CD4-positive, alpha-beta T cell (primary cell): Measurements from ENCODE around the gene IL9. TPM values are rescaled to one million over a fixed set of nuclear protein-coding genes. Genes with fewer than 3 reads are reported as not detected.

Source experiments
- ATAC-seq: fragments of 200-7000 bp; cut with Tn5 transposase; one replicate; pipeline ENCODE4 v1.10.0; 2022; ENCODE audit warnings: mild to moderate bottlenecking; ENCODE audit not compliant: poor library complexity
- CTCF ChIA-PET: fragments of 350-600 bp; sonication (Branson Sonifier 250); formaldehyde crosslinking; loops from one replicate; lab custom pipeline; 2021; ENCODE audit warnings: antibody characterized with exemption, inconsistent platforms; lab: Charles Lee
- POLR2A ChIA-PET: fragments of 350-600 bp; sonication (Branson Sonifier 250); formaldehyde crosslinking; loops from one replicate; lab custom pipeline; 2021; ENCODE audit warnings: antibody characterized with exemption, inconsistent platforms; lab: Charles Lee
- DNase-seq, 14 experiments: peaks; one replicate each; pipeline ENCODE4 v3.0.0-alpha.2; 2013 to 2020; ENCODE audit warnings: mixed read lengths in 2 of 14
- H3K27ac ChIP-seq, 2 donors: one replicate each; pipeline versions ENCODE4 v1.5.1 to v1.7.0; 2013; ENCODE audit warnings: low read length in 2 of 2, low read depth in 1 of 2, mild to moderate bottlenecking in 1 of 2
- H3K27me3 ChIP-seq, 2 experiments: 1 replicate in 1 of 2; 2 replicates in 1 of 2; pipeline versions ENCODE4 v1.6.1 to v1.7.0; 2013; ENCODE audit warnings: low read length in 2 of 2, control low read depth in 1 of 2, mild to moderate bottlenecking in 1 of 2, moderate library complexity in 1 of 2; ENCODE audit not compliant: insufficient read depth in 2 of 2, control insufficient read depth in 1 of 2
- H3K36me3 ChIP-seq: one replicate; pipeline ENCODE4 v1.6.1; 2013; ENCODE audit warnings: low read length, control low read depth; ENCODE audit not compliant: insufficient read depth
- H3K4me1 ChIP-seq: one replicate; pipeline ENCODE4 v1.6.1; 2013; ENCODE audit warnings: low read length, control low read depth; ENCODE audit not compliant: insufficient read depth
- H3K4me3 ChIP-seq: one replicate; pipeline ENCODE4 v1.5.1; 2013; ENCODE audit warnings: mild to moderate bottlenecking, low read length, moderate library complexity
- H3K9me3 ChIP-seq, 2 experiments: 1 replicate in 1 of 2; 2 replicates in 1 of 2; pipeline versions ENCODE4 v1.6.1 to v1.7.0; 2013; ENCODE audit warnings: low read length in 2 of 2, mild to moderate bottlenecking in 2 of 2, control low read depth in 1 of 2, moderate library complexity in 1 of 2; ENCODE audit not compliant: control insufficient read depth in 1 of 2, insufficient read depth in 1 of 2
- H3K27ac Mint-ChIP-seq: one replicate; pipeline ENCODE4 v1.8.0; 2020; ENCODE audit warnings: mixed read lengths
- H3K27me3 Mint-ChIP-seq: one replicate; pipeline ENCODE4 v1.8.0; 2021; ENCODE audit warnings: mixed read lengths
- H3K36me3 Mint-ChIP-seq: one replicate; pipeline ENCODE4 v1.8.0; 2021; ENCODE audit warnings: low read depth, mixed read lengths
- H3K4me1 Mint-ChIP-seq: one replicate; pipeline ENCODE4 v1.8.0; 2021; ENCODE audit warnings: low read depth, mixed read lengths
- H3K4me3 Mint-ChIP-seq: one replicate; pipeline ENCODE4 v1.8.0; 2020; ENCODE audit warnings: mild to moderate bottlenecking, mixed read lengths
- H3K9me3 Mint-ChIP-seq: one replicate; pipeline ENCODE4 v1.8.0; 2020; ENCODE audit warnings: mixed read lengths
- intact Hi-C, 2 experiments: fragments of 100-400 bp; cut with DNase I in 1 of 2; cut with micrococcal nuclease in 1 of 2; formaldehyde crosslinking; loops; one replicate each; pipeline versions ENCODE4 v1.15.1 to v1.9.0; 2023 to 2025; cut with DNase I, micrococcal nuclease
- total RNA-seq, 174 experiments: library from RNA in 2 of 174; stranded (reverse) in 2 of 174; gene quantifications; one replicate each; pipeline ENCODE4 v1.2.3 and lab custom pipeline; 2021 to 2026
- TF ChIP-seq, protein P1 (sequence below): fragments of 200-600 bp; IDR thresholded peaks from one replicate; pipeline ENCODE4 v1.8.0; 2022; ENCODE audit warnings: antibody characterized with exemption, mild to moderate bottlenecking

The IL9 gene
- total RNA-seq, 2 experiments from 2014 or later: not detected

DNA sequence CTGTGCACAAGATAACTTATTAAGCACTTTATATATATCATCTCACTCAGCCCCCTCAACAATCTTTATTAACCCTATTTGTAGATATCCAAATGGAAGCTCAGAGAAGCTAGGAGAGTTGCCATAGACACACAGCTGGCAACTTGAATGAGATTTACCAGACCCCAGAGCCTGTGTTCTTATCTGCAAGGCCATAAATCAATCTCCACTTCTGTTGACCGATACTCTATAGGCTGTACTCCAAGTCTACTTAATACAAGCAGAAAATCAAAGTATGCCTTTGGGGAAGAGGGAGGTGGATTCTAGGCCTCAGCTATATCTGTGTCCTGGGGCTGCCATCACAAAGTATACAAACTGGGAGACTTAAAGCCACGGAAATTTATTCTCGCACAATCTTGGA lies 6.0 kb upstream of the IL9 start:
- Histone ChIP-seq H3K36me3 (no peaks in the 10 kb centered on the region), H3K4me1 (no peaks in the 10 kb centered on the region), H3K27me3 (peaks cover 0 to 3% of the 10 kb centered on the region in 2 experiments), H3K27ac (no peak overlapping the region), H3K4me3 (no peak overlapping the region), H3K9me3 (no peaks in the 10 kb centered on the region)
- TF ChIP-seq, protein P1, sequence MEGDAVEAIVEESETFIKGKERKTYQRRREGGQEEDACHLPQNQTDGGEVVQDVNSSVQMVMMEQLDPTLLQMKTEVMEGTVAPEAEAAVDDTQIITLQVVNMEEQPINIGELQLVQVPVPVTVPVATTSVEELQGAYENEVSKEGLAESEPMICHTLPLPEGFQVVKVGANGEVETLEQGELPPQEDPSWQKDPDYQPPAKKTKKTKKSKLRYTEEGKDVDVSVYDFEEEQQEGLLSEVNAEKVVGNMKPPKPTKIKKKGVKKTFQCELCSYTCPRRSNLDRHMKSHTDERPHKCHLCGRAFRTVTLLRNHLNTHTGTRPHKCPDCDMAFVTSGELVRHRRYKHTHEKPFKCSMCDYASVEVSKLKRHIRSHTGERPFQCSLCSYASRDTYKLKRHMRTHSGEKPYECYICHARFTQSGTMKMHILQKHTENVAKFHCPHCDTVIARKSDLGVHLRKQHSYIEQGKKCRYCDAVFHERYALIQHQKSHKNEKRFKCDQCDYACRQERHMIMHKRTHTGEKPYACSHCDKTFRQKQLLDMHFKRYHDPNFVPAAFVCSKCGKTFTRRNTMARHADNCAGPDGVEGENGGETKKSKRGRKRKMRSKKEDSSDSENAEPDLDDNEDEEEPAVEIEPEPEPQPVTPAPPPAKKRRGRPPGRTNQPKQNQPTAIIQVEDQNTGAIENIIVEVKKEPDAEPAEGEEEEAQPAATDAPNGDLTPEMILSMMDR: no peak
- H3K4me1 Mint-ChIP-seq: no peaks in the 10 kb centered on the region
- no peak overlapping the region for H3K27ac Mint-ChIP-seq
- intact Hi-C loops: no loop called here
- ChIA-PET CTCF (no interaction called here), POLR2A (no interaction called here)
- H3K36me3 Mint-ChIP-seq: no peaks in the 10 kb centered on the region
- no peak overlapping the region for H3K4me3 Mint-ChIP-seq
- DNase-seq: no peak
- no peak for ATAC-seq
- H3K27me3 Mint-ChIP-seq: peaks cover 43% of the 10 kb centered on the region
- no peaks in the 10 kb centered on the region for H3K9me3 Mint-ChIP-seq

DNA sequence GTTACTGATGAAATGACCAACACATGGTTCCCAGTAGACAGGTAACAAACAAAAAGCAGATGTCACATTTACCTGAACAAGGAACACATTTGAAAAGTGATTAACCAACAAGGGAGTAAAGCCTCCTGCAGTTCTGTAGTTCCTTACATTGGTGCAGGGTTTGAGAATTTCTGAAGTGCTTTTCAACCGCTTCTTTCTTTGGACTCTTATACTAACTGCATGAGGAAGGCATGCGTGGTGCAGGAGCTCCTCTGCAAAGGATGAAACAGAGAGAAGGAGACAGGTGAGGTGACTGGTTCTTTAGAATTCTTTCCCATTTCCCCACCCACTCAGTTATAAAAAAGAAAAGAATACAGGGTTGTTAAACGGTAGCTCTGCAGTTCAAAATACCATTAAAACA lies 4.6 kb upstream of the IL9 start:
- no peaks in the 10 kb centered on the region for H3K36me3 Mint-ChIP-seq
- ATAC-seq (no peak), DNase-seq (no peak)
- ChIA-PET POLR2A (no interaction called here), CTCF (no interaction called here)
- no peak overlapping the region for H3K27ac Mint-ChIP-seq
- H3K4me3 Mint-ChIP-seq: no peak overlapping the region
- Histone ChIP-seq H3K9me3 (no peaks in the 10 kb centered on the region), H3K4me3 (no peak overlapping the region), H3K4me1 (no peaks in the 10 kb centered on the region), H3K36me3 (no peaks in the 10 kb centered on the region), H3K27me3 (peaks cover 3 to 4% of the 10 kb centered on the region in 2 experiments), H3K27ac (no peak overlapping the region)
- intact Hi-C loops: no loop called here
- peaks cover 48% of the 10 kb centered on the region for H3K27me3 Mint-ChIP-seq
- H3K4me1 Mint-ChIP-seq: no peaks in the 10 kb centered on the region
- H3K9me3 Mint-ChIP-seq: no peaks in the 10 kb centered on the region
- TF ChIP-seq, protein P1: no peak

DNA sequence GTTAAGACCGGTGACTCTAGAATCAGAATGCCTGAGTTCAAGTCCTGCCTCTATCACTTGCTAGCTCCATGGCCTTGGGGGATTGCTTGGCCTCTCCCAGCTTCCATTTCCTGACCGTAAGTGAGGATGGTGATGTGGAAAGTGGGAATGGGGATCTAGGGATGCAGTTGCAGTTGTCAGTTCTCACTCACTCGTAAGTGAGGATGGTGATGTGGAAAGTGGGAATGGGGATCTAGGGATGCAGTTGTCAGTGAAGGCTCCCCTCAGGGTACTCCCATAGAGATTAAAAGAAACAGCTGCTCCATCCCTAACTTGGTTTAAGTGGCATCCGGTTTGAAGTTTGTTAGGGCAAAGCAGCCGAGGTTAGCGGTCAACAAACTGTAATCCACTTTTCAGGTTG lies 3.0 kb upstream of the IL9 start:
- no peaks in the 10 kb centered on the region for H3K9me3 ChIP-seq
- H3K27ac ChIP-seq: no peak overlapping the region
- H3K36me3 ChIP-seq: no peaks in the 10 kb centered on the region
- no peak overlapping the region for H3K4me3 ChIP-seq
- Mint-ChIP-seq H3K27ac (no peak overlapping the region), H3K9me3 (no peaks in the 10 kb centered on the region), H3K27me3 (peaks cover 38% of the 10 kb centered on the region), H3K36me3 (no peaks in the 10 kb centered on the region), H3K4me3 (no peak overlapping the region), H3K4me1 (no peaks in the 10 kb centered on the region)
- no peaks in the 10 kb centered on the region for H3K4me1 ChIP-seq
- ChIA-PET CTCF (no interaction called here), POLR2A (no interaction called here)
- no peak for ATAC-seq
- intact Hi-C loops: no loop called here
- TF ChIP-seq, protein P1: no peak
- H3K27me3 ChIP-seq: peaks cover 4 to 6% of the 10 kb centered on the region in 2 experiments
- no peak for DNase-seq
